GM13977 (cell line): ENCODE data around the gene MYLK2.
"Not testable (repeated sequence)": the region's sequence is repeated elsewhere in the genome, so short reads cannot be mapped to it uniquely, and the experiment has no call there.

Experiments
- DNase-seq: peaks from one replicate; pipeline ENCODE4 v3.0.0; 2012; ENCODE audit warnings: low spot score
- in situ Hi-C: fragments of 300-500 bp; cut with MboI; formaldehyde crosslinking; loops from one replicate; pipeline ENCODE4 v1.12.0; 2022; ENCODE audit warnings: low sequenced_read_pairs, low pct_unique_long_range_greater_than_20kb, mixed read lengths, inconsistent platforms; ENCODE audit not compliant: unreplicated experiment
- TF ChIP-seq, protein P1 (sequence below): IDR thresholded peaks from 2 replicates; pipeline ENCODE4 v1.5.1; 2012; ENCODE audit warnings: mild to moderate bottlenecking, control low read depth; ENCODE audit not compliant: insufficient read depth; ENCODE audit errors: extremely low read depth, missing control alignments

Gene MYLK2

DNA sequence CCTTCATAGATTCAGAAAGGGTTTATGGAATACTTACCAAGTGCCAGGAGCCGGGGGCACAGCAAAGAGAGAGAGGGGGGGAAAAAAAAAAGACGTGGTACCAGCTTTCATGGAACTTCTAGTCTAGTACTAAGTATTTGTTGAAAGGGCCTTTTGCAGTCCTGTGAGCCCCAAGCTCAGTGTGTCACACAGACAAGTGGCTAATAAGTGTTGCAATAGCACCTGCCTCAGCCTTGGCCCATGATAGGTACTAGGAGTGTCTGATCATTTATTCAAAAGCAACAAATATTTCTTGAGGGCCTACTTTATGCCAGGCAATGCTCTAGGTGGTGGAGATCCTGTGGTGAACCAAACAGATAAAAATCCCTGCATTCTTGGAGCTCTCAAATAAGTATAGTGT is 7.9 kb downstream of the MYLK2 start:
- in situ Hi-C loops, result loop anchor here (25.0 kb wide), 1 partner anchor 260 kb away; no protein-coding TSS in a partner anchor

DNA sequence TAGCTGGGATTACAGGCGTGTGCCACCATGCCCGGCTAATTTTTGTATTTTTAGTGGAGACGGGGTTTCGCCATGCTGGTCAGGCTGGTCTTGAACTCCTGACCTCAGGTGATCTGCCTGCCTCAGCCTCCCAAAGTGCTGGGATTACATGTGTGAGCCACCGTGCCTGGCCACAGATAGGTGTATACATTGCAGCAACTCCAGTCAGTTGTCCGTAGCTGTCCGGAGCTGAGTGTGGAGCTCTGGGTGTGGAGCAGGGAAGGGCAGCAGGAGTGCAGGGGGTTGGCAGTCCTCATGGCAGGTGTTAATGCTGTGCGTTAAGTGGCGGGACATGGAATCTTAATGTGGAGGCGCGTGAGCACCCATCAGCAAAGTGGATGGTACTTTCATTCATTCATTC is 8.9 kb downstream of the MYLK2 start:
- not testable (repeated sequence) for DNase-seq
- in situ Hi-C loops, result loop anchor here (25.0 kb wide), 1 partner anchor 259 kb away; no protein-coding TSS in a partner anchor

More for the DNA sequence above, 7.9 kb downstream of the MYLK2 start:
- TF ChIP-seq, protein P1, sequence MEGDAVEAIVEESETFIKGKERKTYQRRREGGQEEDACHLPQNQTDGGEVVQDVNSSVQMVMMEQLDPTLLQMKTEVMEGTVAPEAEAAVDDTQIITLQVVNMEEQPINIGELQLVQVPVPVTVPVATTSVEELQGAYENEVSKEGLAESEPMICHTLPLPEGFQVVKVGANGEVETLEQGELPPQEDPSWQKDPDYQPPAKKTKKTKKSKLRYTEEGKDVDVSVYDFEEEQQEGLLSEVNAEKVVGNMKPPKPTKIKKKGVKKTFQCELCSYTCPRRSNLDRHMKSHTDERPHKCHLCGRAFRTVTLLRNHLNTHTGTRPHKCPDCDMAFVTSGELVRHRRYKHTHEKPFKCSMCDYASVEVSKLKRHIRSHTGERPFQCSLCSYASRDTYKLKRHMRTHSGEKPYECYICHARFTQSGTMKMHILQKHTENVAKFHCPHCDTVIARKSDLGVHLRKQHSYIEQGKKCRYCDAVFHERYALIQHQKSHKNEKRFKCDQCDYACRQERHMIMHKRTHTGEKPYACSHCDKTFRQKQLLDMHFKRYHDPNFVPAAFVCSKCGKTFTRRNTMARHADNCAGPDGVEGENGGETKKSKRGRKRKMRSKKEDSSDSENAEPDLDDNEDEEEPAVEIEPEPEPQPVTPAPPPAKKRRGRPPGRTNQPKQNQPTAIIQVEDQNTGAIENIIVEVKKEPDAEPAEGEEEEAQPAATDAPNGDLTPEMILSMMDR, result no peak
- no peak for DNase-seq

DNA sequence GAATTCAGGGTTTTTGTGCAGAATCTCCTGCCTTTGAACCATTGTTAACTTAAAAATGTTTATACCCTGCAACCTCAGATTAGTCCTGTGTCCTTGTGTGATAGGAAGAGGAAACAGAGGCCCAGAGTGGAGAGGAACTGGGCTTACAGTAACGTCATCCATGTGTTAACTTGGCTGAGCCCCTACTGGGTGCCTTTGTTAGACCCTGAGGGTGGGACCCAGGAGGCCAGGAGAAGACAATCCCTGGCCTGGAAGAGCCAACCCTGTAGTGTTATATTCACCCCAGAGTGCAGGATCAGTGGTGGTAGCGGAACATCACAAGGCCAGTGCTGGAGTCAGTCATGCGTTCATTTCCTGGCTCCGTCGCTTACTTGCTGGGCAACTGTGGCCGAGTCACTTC is 10.6 kb downstream of the MYLK2 start:
- in situ Hi-C loops, result loop anchor here (25.0 kb wide), 1 partner anchor 258 kb away; no protein-coding TSS in a partner anchor
- TF ChIP-seq, protein P1, result no peak
- no peak for DNase-seq

DNA sequence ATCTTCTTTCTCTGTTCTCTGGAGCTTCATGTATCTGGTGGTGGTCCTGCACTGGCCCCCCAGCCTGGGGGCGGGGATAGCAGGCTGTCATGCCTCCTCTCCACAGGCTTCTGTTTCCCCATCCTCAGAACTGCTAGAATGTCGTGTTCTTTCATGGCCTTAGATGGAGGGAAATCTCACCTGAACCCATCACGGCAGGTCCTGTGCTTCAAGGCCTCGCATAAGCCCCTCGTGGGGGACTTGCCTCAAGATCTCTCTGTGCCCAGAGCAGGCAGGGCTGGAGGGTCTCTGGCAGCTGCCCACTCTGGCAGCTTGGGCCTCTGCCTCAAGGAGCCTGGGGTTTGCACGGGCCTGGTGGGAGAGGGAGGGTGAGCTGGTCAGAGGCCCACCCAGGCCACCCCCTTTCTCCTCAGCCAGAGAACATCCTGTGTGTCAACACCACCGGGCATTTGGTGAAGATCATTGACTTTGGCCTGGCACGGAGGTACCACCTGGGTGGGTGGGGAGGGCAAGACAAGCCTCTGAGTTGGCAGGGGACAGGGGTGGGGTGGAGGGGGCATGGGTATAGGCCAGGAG is 11.3 kb downstream of the MYLK2 start:
- DNase-seq, result no peak
- in situ Hi-C loops, result loop anchor here (25.0 kb wide), 1 partner anchor 257 kb away; no protein-coding TSS in a partner anchor
- TF ChIP-seq, protein P1, result no peak

DNA sequence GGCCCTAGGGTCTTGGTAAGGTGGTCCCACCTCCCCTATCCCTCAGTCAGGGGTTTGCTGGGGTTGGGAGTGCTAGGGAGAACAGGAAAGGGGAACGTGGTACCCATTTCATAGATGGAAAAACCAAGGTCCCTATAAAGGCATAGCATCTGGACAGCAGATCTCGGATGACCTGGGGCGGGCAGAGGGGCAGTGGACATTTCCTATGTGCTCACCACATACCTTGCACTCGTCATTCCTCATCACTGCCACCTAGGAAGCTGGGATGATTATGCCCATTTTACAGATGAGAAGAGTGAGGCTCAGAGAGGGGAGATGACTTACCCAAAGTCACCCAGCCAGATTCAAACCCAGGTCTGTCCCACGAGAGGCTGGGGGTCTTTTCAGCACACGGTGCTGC is 12.1 kb downstream of the MYLK2 start:
- in situ Hi-C loops, result loop anchor here (25.0 kb wide), 1 partner anchor 256 kb away; no protein-coding TSS in a partner anchor
- no peak for DNase-seq
- TF ChIP-seq, protein P1, result no peak

DNA sequence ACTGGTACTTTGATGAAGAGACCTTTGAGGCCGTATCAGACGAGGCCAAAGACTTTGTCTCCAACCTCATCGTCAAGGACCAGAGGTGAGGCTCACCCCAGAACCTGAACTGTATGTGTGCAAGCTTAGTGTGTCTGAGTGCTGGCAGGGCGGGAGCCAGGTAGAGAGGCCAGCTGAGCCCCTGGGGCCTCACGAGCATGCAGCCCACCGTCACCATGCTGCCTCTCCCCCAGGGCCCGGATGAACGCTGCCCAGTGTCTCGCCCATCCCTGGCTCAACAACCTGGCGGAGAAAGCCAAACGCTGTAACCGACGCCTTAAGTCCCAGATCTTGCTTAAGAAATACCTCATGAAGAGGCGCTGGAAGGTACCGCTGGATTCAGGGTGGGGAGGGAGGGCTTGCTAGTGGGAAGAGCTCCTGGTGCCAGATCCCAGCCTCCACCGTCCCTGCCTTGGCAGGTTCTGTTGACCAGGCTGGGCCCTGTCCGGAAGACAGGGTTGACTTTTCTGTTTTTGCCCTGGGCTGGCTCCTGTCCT is 12.7 kb downstream of the MYLK2 start:
- DNase-seq, result no peak
- in situ Hi-C loops, result loop anchor here (25.0 kb wide), 1 partner anchor 255 kb away; no protein-coding TSS in a partner anchor
- TF ChIP-seq, protein P1, result no peak
